HG03520 (cell line): ENCODE data around the gene MRPL41.
"Not testable (repeated sequence)": the region's sequence is repeated elsewhere in the genome, so short reads cannot be mapped to it uniquely, and the experiment has no call there.

ENCODE experiments used
- ATAC-seq: cut with Tn5 transposase; IDR thresholded peaks from one replicate; pipeline ENCODE4 v1.9.1; 2021; ENCODE audit warnings: mild to moderate bottlenecking, moderate library complexity; ENCODE audit not compliant: unreplicated experiment

MRPL41 gene

DNA sequence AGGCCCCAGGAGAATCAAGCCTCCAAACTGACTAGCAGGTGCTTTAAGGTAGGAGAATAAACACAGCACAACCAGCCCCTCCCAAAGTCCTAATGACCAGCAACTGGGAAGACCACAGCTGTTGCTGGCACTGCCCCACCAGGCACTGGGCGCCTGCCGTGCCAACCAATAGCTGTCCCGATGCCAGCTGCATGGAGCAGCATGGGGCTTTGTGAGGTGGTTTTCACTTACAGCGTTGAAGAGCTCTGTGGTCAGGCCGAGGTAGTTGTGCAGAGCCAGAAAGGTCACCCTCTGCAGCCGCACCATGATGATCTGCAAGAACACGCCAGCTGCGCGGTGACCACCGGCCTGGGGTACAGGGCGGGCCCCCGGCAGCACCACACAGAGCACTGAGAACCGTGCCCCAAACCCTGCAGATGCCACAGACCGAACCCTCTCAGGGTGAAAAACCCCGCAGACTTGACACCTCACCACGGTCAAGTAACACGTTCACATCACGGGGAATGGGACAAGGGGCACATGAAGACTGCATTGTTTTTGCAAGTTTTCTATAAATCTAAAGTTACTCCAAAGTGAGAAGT lies 30.2 kb upstream of the MRPL41 start:
- ATAC-seq = no peak

DNA sequence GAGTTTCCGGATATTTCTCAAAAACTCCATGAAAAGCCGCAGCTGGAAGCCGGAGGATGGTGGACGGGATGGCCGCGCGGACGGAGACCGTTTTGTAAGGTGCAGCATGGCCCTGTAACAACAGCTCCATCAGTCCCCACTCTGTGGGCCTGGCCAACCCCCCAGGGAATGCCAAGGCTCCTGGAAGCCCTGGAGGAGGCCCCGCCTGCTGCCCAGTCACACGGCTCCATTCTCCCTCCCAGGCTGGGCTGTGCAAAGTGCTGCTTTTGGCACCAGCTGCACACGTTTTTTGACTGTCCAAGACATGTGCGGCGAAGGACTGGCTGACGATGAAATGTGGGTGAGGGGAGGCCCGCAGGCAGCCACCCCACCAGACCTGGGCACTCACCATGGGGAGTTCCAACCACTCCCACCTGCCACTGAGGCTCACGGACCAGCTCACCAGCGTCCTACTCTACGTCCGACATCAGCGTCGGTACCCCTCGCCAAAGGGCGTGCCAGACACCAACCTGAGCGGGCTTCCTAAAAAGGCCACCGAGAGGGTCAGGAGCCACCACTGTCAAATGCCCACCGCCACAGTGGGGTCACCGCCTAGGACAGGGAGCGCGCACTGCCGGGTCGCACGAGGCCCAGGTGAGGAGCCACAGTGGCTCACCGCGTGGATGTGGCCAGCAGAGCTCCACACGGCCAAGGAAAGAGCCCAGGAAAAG lies 28.8 kb upstream of the MRPL41 start:
- ATAC-seq = no peak

DNA sequence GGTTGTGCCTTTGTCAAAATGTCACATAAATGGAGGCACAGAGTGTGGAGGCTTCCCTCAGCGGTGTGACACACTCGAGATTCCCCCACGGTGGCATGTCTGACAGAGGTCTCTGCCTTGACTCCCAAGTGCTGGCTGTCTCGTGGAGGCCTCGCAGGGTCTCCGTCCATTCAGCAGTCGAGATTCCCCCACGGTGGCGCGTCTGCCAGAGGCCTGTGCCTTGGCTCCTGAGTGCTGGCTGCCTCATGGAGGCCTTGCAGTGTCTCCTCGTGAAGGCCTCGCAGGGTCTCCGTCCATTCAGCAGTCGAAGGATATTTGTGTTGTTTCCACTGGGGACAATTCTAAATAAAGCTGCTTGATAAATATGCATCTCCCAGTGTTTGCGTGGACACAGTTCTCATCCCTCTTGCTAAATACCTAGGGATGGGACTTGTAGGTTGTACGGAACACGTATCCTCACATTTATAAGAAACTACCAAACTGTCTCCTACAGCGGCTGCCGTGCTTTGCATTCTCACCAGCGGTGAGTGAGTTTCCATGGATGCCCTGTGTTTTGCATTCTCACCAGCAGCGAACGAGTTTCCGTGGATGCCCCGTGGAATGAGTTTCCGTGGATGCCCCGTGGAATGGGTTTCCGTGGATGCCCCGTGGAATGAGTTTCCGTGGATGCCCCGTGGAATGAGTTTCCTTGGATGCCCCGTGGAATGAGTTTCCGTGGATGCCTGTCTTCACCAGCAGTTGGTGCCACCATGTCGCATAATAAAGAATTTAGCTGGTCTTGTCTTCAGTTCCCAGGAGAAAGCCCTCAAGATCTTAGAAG lies 27.3 kb upstream of the MRPL41 start:
- ATAC-seq = no peak

DNA sequence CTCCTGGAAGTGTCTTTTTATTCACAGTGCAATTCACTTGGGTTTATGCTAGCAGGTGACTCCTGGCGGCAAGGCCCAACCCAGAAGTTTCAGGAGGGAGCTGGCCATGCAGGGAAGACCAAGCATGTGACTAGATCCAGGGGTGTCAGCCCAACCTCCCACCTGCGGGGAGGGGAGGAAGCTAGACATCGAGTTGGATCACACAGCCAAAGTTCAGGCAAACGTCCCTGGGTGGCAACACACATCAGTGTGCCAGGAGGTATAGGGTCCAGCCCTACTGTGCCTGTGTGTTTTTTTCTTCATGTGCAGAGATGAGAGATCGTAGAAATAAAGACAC lies 26.7 kb upstream of the MRPL41 start:
- ATAC-seq = no peak

DNA sequence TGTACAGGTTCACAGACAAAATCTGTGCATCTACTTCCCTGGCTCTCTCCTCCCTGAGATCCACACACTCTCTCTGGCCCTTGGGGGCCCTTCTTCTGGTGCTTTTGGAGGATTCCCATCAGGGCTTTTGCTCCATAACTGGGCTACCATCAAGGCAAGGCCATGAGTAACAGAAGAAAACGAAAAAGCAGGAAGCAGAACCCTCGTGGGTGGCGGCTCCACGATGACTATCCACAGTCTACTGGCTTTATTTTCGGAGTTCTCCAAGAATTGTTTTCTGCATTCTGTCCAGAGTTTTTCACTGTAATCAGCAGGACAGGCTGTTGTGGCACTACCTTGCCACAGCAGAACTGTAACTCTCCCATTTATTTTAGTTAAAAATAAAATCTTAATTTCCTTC lies 21.3 kb upstream of the MRPL41 start:
- ATAC-seq = no peak

DNA sequence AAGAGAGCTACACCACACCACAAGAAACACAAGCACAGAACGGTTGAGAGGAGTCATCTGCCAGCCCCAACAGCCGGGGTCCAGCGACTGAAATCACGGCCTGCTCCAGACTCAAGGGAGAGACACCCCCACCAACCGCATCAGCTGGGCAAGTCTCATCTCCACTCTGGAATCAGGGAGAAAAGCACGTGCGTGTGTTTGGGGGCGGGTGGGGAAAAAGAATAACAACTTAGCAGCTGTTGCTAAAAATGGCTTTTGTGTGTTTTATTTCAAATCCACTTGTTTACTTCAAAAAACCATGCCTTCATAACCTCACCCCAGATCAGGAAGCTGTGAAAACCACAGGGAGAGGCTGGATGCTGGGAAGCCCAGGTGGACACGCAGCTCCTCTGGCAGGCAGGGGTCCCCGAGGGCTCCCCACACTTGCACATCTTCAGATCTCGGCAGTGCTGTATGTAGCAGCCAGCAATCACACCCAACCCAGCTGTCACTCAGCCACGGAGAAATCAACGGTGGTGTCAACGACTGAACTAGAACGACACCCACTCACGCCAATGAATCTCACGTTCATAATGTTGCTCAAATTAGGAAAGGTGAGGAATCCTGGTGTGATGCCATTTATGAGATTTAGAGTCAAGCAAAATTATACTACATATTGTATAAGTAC lies 20.4 kb upstream of the MRPL41 start:
- no peak for ATAC-seq

DNA sequence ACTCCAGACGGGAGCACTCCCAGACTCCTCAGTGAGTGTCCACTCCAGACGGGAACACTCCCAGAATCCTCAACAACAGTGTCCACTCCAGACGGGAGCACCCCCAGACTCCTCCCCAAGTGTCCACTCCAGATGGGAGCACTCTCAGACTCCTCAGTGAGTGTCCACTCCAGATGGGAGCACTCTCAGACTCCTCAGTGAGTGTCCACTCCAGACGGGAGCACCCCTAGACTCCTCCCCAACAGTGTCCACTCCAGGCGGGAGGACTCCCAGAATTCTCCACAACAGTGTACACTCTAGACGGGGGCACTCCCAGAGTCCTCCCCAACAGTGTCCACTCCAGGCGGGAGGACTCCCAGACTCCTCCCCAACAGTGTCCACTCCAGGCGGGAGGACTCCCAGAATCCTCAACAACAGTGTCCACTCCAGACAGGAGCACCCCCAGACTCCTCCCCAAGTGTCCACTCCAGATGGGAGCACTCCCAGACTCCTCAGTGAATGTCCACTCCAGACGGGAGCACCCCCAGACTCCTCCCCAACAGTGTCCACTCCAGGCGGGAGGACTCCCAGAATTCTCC lies 18.7 kb upstream of the MRPL41 start:
- ATAC-seq = not testable (repeated sequence)

DNA sequence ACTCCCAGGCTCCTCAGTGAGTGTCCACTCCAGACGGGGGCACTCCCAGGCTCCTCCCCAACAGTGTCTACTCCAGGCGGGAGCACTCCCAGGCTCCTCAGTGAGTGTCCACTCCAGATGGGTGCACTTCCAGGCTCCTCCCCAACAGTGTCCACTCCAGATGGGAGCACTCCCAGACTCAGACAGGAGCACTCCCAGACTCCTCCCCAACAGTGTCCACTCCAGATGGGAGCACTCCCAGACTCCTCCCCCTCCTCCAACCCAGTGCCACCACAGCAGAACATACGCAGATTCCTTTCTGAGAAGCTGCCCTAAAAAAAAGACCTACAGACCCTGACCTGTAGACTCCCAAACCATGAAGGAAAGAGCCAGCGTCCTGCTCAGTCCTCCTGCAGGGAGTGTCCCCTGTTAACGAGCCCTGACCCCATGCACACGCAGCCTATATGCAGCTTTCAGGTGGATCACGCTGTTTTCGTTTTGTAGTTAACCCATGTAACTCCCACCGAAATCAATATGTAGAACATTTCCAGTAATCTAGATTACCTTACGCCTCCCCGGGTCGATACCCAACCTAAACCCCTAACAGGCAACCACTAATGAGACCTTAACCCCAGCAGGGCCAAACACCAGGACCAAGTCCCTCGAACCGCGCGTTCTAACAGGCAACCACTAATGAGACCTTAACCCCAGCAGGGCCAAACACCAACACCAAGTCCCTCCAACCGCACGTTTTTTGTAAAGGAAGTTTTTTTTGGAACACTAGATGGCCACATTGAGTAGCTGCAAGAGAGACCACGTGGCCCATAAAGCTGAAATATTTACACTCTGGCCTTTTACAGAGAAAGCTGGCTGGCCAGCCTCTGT lies 17.2 kb upstream of the MRPL41 start:
- ATAC-seq = no peak

DNA sequence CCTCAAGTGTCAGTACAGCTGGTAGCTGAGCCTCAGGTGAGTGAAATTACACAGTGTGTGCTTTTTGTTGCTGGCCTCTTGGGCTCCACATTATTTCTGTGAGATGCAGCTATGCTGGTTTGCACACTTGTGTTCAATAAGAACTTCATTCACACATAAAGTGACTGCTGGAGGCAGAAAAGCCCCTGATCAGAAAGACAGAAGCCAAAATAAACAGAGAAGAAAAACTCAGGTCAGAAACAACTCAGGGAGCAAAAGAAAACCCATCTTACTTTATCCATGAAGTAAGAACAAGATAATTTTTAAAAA lies 16.6 kb upstream of the MRPL41 start:
- no peak for ATAC-seq

DNA sequence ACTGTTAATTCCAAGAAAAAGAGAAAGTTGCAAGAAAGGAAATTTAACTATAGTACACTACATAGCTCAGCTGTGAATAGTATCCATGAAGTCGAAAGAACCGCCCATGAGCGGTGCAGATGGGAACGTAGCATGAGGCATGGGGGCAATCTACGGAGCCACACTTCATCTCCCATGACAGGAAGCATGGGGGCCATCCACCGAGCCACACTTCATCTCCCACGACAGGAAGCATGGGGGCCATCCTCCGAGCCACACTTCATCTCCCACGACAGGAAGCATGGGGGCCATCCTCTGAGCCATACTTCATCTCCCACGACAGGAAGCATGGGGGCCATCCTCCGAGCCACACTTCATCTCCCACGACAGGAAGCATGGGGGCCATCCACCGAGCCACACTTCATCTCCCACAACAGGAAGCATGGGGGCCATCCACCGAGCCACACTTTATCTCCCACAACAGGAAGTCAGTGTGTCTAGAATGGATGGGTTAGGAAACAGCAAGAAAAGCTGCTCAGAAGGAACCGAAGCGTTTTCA lies 15.0 kb upstream of the MRPL41 start:
- not testable (repeated sequence) for ATAC-seq

DNA sequence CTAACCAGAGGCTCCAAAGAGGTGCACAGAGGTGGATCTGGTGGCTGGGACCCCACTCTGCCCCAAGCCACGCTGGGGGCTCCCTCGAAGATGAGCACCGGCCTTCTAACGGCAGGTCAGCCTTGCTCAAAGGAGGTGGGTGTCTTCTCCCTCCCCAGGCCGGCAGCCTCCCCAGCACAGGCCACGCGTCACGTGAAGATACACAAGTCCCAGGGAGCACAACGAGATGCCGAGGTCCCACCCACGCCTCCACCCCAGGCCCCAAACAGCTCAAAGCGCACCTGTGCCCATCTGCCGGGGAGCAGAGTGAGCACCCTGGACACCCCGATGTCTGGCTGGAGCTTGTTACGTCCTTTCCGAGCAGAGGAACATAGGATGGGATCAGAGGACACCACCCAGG lies 13.6 kb upstream of the MRPL41 start:
- ATAC-seq = no peak

DNA sequence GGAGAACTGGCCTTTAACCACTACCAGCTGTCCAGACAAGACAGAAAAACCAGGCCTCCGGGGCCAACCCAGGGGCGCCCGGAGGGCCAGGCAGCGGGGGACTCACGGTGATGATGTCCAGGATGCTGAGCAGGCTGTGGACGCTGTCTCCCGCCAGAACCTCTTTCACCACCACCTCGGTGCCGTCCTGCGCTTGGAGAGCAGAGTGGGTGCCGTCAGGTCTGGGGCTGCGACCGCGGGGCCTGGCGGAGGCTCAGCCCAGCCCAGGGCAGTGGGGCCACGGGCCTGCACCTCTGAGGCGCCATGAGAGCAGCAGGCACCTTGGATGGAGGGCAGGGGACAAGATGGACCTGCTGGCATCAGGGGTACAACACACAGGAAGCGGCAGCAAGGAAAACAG lies 11.1 kb upstream of the MRPL41 start:
- no peak for ATAC-seq

DNA sequence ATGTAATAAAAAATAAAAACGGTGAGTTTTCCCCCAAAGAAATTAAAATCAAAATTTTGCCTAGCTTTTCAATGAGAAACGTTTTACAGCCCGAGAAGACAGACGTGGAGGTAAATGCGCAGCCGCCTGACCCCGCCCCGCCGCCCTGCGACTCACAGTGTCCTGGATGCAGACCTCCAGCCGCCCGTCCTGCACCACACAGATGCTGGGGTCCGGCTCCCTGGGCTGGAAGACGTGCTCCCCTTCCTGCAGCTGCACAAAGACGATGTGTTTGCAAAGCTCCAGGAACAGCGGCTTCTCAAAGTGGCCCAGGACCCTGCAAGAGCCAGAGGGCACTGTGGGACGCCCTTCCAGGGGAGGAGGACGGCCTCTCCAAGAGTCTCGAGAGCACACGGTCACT lies 9.2 kb upstream of the MRPL41 start:
- ATAC-seq = no peak

DNA sequence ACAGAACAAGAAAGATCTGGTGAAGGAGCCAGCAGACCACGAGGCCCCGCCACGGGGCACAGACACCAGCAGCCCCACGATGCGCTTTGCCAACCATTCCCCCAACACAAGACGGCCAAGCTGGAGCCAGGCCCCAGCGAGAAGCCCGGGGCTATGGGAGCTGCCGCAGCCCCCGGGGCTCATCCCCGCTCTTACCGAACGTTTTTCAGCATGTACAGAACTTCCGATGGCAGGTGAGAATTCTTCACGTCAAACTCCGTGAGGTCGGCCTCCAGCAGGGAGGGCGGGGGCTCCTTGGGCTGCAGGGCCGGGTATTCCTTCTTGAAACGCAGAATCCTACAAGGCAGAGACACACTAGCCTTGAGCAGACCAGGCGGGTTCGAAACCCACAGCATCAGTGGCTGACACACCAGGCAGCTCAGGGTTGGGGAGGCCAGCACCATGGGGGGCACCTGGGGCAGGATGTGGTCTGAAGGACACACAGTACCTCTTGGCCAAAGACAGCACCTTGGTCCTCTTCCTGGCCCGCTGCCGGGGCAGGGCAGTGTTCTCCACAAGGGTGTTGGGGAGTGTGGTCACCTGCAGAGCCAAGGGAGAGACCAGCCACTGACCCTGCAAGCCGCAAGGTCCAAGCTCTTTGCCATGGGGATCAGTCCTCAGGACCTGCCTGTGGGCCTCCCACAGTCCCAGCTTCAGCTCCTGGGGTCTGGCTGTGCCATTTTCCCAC lies 8.3 kb upstream of the MRPL41 start:
- no peak for ATAC-seq

DNA sequence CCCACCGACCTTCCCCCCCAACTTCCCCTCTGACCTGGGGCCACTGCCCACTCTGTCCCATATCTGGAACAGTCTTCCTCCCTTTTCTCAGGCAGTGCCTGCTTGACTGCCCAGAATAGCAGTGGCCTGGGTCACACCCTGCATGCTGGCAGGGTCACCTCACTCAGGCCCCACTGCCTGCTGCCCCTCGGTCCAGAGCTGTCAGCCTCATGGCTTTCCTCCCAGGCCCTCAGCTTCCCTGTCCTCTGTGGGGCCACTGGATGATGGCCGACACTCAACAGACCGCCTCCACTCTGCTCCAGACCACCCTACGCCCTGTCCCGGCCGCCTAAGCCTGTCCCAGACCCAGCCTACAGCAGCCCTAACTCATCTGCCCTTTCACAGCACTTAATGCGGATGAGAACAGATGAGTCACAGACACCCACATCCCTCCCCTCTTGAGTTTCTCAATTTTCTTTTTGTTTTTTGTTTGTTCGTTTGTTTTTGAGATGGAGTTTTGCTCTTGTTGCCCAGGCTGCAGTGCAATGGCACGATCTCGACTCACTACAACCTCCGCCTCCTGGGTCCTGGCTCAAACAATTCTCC lies 7.4 kb upstream of the MRPL41 start:
- ATAC-seq = no peak

DNA sequence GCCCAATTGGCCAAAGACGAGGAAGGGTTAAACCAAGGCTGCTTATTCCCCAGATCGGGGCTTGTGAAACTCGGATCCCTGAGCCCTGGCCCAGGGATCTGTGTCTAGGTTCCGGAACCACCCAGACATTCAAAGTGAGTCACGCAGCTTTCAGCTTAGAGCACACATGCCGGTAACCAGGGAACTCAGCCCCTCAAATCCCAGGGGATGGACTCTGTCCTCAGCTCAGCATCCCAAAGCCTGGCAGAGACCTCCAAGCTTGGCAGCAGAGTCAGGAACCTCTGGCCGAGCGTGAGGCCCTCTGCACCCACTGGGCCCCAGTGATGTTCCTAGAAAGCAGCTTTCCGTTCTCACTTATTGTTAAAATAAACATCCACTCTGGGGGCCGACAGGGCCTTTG lies 6.6 kb upstream of the MRPL41 start:
- no peak for ATAC-seq

DNA sequence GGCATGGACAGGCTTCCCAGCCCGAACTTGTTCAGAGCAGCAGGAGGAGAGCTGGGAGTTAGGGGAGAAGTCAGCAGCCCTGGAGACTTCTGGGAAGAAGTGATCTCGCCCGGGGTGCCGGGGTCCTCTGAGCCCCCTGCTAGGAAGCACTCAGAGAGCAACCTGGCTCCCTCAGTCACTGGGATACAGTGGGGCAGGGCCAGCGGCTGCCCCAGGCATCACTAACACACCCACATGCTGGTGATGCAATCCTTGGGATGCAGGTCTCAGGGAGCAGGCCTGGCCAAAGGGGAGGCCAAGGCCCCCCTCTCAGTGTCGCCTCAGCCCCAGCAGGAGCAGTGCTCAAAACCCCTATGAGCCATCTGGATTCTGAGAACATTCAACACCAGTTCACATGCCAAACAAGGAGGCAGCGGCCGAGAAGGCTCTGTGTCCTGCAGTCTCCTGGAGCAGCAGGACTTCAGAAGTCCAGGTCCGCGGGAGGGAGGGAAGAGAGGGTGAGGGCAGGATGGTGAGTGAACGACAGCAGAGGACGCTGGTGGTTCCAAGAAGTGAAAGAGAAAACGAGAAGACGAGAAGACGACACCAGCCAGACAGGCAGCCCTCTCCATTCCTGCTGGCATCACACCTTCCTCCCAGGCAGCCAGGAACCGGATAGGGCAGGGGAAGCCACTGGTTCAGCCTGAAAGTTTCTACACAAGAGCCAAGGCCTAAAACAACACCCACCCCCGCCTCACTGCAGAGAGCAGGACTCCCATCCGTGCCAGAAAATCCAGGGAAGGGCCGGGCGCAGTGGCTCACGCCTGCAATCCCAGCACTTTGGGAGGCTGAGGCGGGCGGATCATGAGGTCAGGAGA lies 3.8 kb upstream of the MRPL41 start:
- ATAC-seq = no peak

DNA sequence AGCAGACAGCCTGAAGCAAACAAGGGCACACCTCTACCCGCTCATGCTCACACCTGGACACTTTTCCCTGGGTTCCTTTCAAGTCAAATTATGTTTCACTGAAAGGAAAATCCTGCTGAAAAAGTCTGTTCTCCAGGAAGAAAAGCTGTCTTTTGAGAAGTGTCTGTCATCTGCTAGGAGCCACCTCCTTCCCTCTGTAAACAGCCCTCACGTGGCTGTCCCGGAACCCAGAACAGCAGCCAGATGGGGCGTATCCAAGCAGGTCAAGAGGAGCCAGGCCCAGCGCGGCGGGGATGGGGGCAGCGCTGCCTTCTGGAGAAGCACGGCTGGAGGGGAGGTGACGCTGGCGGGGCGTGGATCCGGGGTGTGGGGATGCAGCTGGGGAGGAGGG lies 1.5 kb upstream of the MRPL41 start, which contains the start of gene PNPLA7:
Gene PNPLA7 (minus strand): TSS at position 172 of the 391 bp plus-strand sequence. CDS start 205 bp downstream, outside the sequence.
- ATAC-seq = no peak
